Heart left ventricle (tissue), 16 donors: ENCODE results near the gene EP400. TPM values are rescaled to one million over a fixed set of nuclear protein-coding genes. Genes with fewer than 3 reads are reported as not detected.

Source experiments
- ATAC-seq, 4 donors: fragments of 200-7000 bp; cut with Tn5 transposase; one replicate each; pipeline ENCODE4 v1.9.1; 2020 to 2022; ENCODE audit warnings: moderate library complexity in 4 of 4, mild to moderate bottlenecking in 3 of 4, moderate number of reproducible peaks in 1 of 4
- DNase-seq, 5 donors: peaks; one replicate each; pipeline ENCODE4 v3.0.0-alpha.2; 2020
- H3K27ac ChIP-seq, 12 donors: fragments of 200-600 bp; sonication (generic) in 4 of 12; one replicate each; pipeline versions ENCODE4 v1.5.0 to v1.8.0; 2016 to 2022; ENCODE audit warnings: mild to moderate bottlenecking in 2 of 12
- H3K27me3 ChIP-seq, 9 donors: fragments of 200-600 bp; sonication (generic) in 2 of 9; one replicate each; pipeline versions ENCODE4 v1.5.1 to v1.8.0; 2016 to 2022; ENCODE audit warnings: mild to moderate bottlenecking in 3 of 9
- H3K36me3 ChIP-seq, 9 donors: fragments of 200-600 bp; sonication (generic) in 2 of 9; one replicate each; pipeline versions ENCODE4 v1.5.0 to v1.8.0; 2018 to 2022; ENCODE audit warnings: mild to moderate bottlenecking in 2 of 9
- H3K4me1 ChIP-seq, 12 donors: fragments of 200-600 bp; sonication (generic) in 4 of 12; one replicate each; pipeline versions ENCODE4 v1.5.0 to v1.8.0; 2016 to 2022; ENCODE audit warnings: mild to moderate bottlenecking in 3 of 12
- H3K4me3 ChIP-seq, 12 donors: fragments of 200-600 bp; sonication (generic) in 4 of 12; one replicate each; pipeline versions ENCODE4 v1.5.0 to v1.8.0; 2017 to 2022; ENCODE audit warnings: mild to moderate bottlenecking in 9 of 12, moderate library complexity in 4 of 12
- H3K9me3 ChIP-seq, 12 donors: fragments of 200-600 bp; sonication (generic) in 4 of 12; one replicate each; pipeline versions ENCODE4 v1.5.0 to v1.8.0; 2016 to 2022; ENCODE audit warnings: mild to moderate bottlenecking in 1 of 12
- CTCF ChIP-seq, 12 donors: fragments of 200-600 bp; sonication (generic) in 4 of 12; IDR thresholded peaks; one replicate each; pipeline versions ENCODE4 v1.5.0 to v1.8.0; 2018 to 2022; ENCODE audit warnings: antibody characterized with exemption in 12 of 12, mild to moderate bottlenecking in 5 of 12
- POLR2A ChIP-seq, 2 donors: fragments of 450-650 bp; IDR thresholded peaks; one replicate each; pipeline ENCODE4 v1.6.1; 2017; ENCODE audit warnings: antibody characterized with exemption in 2 of 2, mild to moderate bottlenecking in 2 of 2, moderate library complexity in 2 of 2
- WGBS, 4 donors: extraction: QIAGEN DNeasy Blood & Tissue Kit in 2 of 4; methylation state at CpG; one replicate each; pipeline versions ENCODE4 v1.1.5 to v1.1.7; 2013 to 2018; 5-methylcytosine and 5-hydroxymethylcytosine counted together
- intact Hi-C, 10 donors: fragments of 100-400 bp; cut with DNase I; formaldehyde crosslinking; loops; one replicate each; pipeline versions ENCODE4 v1.11.1 to v1.14.2; 2022
- long read RNA-seq, 3 donors: library from polyadenylated mRNA; unstranded; transcript quantifications; one replicate each; pipeline ENCODE4 v2.0.0, GENCODE V29; 2020 to 2021
- polyA plus RNA-seq, 2 donors: library from polyadenylated mRNA; stranded (reverse); fragments of 200-250 nt; gene quantifications; one replicate each; pipeline ENCODE4 v1.2.3, GENCODE V29; 2013
- total RNA-seq, 9 donors: library from RNA; depleted of rRNA in 2 of 9; stranded (reverse); fragments of >200 nt in 2 of 9; fragmentation: NEBNext Ultra II Directional in 3 of 9; extraction: Animal tissue kit (Norgen Biotek cat#: 25700) in 3 of 9; gene quantifications; one replicate each; pipeline versions ENCODE4 v1.1.0 to v1.2.4, GENCODE V29; 2016 to 2023
- donor health status: ischemic (EF 13 %, LVEDD 7.1; RV severe dilation, severe dysfunction).
- donor health status: healthy with polysubstance abuse.
- donor health status: DM: no; HTN: yes; CAD: no.
- donor health status: DM: no; HTN: no; CAD: no.
- donor health status: ischemic (EF 25% LVEDD 6.9; RV normal size, moderate dysfunction).
- donor health status: ischemic (EF 25% LVEDD 5.7; RV mildly dilated, moderate dysfunction).
- donor health status: healthy.
- donor health status: DM: yes; HTN: yes; CAD: no.
- donor health status: ischemic (EF 35%, LVEDD 5.7; RV mildly dilated, moderate dysfunction).
- donor health status: nonischemic (EF 11% LVEDD 7.7; RV severe dilation, severe dysfunction).
- donor health status: DM: yes; HTN: yes; CAD: no.
- donor health status: PGD.
- donor health status: ischemic (EF 29% LVEDD 5.4; RV normal size, mild dysfunction).
- donor health status: nonischemic (EF 23%, LVEDD 6.1; RV moderate dilation, normal function).

The EP400 gene, protein sequence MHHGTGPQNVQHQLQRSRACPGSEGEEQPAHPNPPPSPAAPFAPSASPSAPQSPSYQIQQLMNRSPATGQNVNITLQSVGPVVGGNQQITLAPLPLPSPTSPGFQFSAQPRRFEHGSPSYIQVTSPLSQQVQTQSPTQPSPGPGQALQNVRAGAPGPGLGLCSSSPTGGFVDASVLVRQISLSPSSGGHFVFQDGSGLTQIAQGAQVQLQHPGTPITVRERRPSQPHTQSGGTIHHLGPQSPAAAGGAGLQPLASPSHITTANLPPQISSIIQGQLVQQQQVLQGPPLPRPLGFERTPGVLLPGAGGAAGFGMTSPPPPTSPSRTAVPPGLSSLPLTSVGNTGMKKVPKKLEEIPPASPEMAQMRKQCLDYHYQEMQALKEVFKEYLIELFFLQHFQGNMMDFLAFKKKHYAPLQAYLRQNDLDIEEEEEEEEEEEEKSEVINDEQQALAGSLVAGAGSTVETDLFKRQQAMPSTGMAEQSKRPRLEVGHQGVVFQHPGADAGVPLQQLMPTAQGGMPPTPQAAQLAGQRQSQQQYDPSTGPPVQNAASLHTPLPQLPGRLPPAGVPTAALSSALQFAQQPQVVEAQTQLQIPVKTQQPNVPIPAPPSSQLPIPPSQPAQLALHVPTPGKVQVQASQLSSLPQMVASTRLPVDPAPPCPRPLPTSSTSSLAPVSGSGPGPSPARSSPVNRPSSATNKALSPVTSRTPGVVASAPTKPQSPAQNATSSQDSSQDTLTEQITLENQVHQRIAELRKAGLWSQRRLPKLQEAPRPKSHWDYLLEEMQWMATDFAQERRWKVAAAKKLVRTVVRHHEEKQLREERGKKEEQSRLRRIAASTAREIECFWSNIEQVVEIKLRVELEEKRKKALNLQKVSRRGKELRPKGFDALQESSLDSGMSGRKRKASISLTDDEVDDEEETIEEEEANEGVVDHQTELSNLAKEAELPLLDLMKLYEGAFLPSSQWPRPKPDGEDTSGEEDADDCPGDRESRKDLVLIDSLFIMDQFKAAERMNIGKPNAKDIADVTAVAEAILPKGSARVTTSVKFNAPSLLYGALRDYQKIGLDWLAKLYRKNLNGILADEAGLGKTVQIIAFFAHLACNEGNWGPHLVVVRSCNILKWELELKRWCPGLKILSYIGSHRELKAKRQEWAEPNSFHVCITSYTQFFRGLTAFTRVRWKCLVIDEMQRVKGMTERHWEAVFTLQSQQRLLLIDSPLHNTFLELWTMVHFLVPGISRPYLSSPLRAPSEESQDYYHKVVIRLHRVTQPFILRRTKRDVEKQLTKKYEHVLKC (N-terminal part only)
- 10 to 100 TPM; 10.3 to 27.8 (median 18.3) TPM for total RNA-seq
- polyA plus RNA-seq: 10 to 100 TPM in 1 of 2 donors, 1 to 10 TPM in 1; 9.8 to 10.5 TPM
- long read RNA-seq, donor 1, partial matches to known transcripts: 2 of 4 reads
- long read RNA-seq, donor 1, other reads (novel, unspliced or antisense): 2 of 4 reads
- long read RNA-seq, donor 2, partial matches to known transcripts: 6 of 11 reads
- long read RNA-seq, donor 2, other reads (novel, unspliced or antisense): 5 of 11 reads
- long read RNA-seq, donor 3, partial matches to known transcripts: 2 of 2 reads
- long read RNA-seq, donor 3, other reads (novel, unspliced or antisense): 0 of 2 reads

DNA sequence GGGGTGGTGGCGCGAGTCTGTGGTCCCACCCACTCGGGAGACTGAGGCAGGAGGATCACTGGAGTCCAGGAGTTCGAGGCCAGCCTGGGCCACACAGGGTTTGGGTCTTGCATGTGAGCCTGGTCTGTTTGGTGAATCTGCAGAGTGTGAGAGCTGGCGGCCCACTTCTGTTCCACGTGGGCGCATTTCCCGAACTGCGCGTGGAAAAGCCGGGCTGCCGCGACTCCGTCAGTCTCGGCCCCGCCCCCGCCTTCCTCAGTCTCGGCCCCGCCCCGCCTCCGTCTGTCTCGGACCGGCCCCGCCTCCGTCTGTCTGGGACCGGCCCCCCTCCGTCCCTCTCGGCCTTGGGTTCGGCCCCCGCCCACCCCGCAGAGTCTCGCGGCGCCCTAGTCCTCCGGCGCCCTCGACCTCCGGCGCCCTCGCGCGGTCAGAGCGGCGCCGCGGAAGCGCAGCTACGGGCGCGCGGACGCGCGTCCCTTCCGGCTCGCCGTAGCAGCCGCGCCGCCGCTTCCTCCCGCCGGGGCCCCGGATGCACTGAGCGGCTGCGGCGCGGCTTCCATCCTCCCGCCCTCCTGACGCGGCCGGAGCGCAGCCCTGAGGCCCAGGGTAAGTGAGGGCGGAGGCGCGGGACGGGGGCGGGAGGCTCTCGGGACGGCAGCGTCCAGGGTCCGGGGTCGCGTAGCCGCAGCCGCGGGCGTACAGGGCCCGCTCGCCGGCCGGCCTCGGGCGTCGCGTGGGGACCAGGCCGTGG is at the start of gene EP400:
TSS of gene EP400 (plus strand) at position 512 of the 751 bp plus-strand sequence. CDS start 10,678 bp downstream, outside the sequence.
- peak; percentile 96 to 98 (median 97) for DNase-seq
- Histone ChIP-seq H3K36me3 (peaks cover 0 to 6% (median 0%) of the 10 kb centered on the region in 9 donors), H3K4me1 (peaks cover 0 to 47% (median 15%) of the 10 kb centered on the region in 12 donors), H3K4me3 (peak within 1 kb of the TSS; percentile 62 to 99 (median 92)), H3K9me3 (no peaks in the 10 kb centered on the region), H3K27ac (peak within 1 kb of the TSS; percentile 46 to 87 (median 81)), H3K27me3 (no peaks in the 10 kb centered on the region)
- TF ChIP-seq CTCF (IDR thresholded peaks at IDR 0.05): peak; percentile 14 to 84 (median 61)
- peak in 1 of 2 donors; percentile 57 for TF ChIP-seq POLR2A (IDR thresholded peaks at IDR 0.05)
- ATAC-seq: peak; percentile 98 to 99 (median 98)
- WGBS, 4 donors: 0 to 8% (median 2%) methylated on average over 22 to 97 of the region's 97 CpGs
- intact Hi-C loops: loop anchor here in 9 of 10 donors (2.0 to 10.0 kb wide), 12 partner anchors 21 to 342 kb away; partner anchors contain the start of genes PUS1 (in 2 of the 9), SFSWAP (in 2 of the 9) and ULK1 (in 1 of the 9)

DNA sequence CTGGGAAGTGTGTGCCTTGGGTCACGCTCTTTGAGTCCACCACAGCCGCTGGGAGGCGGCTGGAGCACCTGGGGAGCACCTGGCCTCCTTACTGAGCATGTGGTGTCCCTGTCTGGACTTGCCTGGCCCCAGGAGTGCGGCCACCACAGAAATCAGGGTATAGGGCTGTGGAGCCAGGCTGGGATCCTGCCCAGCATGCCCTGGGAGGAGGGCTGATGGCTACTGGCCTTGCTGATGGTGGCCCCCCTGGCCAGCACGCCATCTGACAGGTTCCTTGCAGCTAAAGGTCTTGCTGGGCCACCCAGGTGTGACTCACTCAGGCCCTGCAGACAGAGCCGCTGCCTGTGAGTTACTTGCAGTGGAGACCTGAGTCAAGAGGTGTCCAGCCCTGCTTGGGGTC is 49.3 kb upstream of the EP400 start:
- TF ChIP-seq CTCF (IDR thresholded peaks at IDR 0.05) (no peak), POLR2A (IDR thresholded peaks at IDR 0.05) (no peak)
- no peaks in the 10 kb centered on the region for H3K9me3 ChIP-seq
- H3K4me1 ChIP-seq: peaks cover 23 to 93% (median 70%) of the 10 kb centered on the region in 12 donors
- H3K4me3 ChIP-seq: no peak overlapping the region
- DNase-seq (no peak), ATAC-seq (no peak)
- peaks cover 0 to 29% (median 3%) of the 10 kb centered on the region in 9 donors for H3K36me3 ChIP-seq
- peak overlapping the region in 5 of 12 donors; percentile 72 to 80 (median 79) for H3K27ac ChIP-seq
- intact Hi-C loops: no loop called here
- WGBS, 4 donors: 75 to 99% (median 96%) methylated on average over 4 to 6 of the region's 6 CpGs
- H3K27me3 ChIP-seq: no peaks in the 10 kb centered on the region
